GM23248 (cell line): ENCODE measurements around the gene DNAJC8.

Source experiments
- EZH2 ChIP-seq: fragments of 200-600 bp; sonication (generic); IDR thresholded peaks from 2 replicates; pipeline ENCODE4 v1.6.1; 2018; ENCODE audit warnings: antibody characterized with exemption, mild to moderate bottlenecking; ENCODE audit not compliant: insufficient read depth, poor library complexity, severe bottlenecking
- EZH2phosphoT487 ChIP-seq: fragments of 200-600 bp; sonication (generic); IDR thresholded peaks from 2 replicates; pipeline ENCODE4 v1.6.1; 2018; ENCODE audit warnings: antibody characterized with exemption, moderate library complexity, mild to moderate bottlenecking, low read depth; ENCODE audit not compliant: insufficient read depth

DNA sequence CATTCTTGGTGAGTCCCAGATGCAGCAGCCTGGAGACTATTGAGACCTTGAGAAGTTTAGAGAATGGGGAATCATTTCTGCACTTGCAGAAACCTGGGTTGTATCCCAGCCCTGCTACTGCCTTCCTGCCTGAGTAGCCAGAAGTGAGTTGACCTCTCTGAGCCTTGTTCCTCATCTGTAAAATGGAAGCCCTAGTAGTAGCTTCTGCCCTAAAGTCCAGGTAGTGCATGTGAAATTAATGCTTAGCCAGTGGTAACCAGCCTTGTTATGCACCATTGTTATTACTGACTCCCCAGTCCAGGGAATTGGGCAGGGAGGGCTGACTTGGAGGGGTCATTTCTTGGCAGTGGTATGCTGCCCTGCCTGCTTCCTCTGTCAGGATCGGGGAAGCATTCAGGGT, 32.1 kb upstream of the DNAJC8 start:
- TF ChIP-seq EZH2 (no peak), EZH2phosphoT487 (no peak)
